Measurements from ENCODE around the gene LMO1. TPM values are rescaled to one million over a fixed set of nuclear protein-coding genes. Genes with fewer than 3 reads are reported as not detected.

The LMO1 gene
- total RNA-seq, 1 experiment from 2014 or later = 0.27 TPM

GRCh38 chr11:8233691-8234424 is 29.8 kb downstream of the LMO1 start:
- no peaks in the 10 kb centered on the region for H3K79me2 ChIP-seq (ENCODE audit: insufficient read depth, low read length)
- TF ChIP-seq POLR2A (IDR thresholded peaks at IDR 0.05; ENCODE audit: borderline replicate concordance, extremely low read depth, insufficient read depth, insufficient read length) (no peak), JUND (IDR thresholded peaks at IDR 0.05) (no peak), ELF1 (IDR thresholded peaks at IDR 0.05; ENCODE audit: borderline replicate concordance, low read depth) (no peak), SP1 (IDR thresholded peaks at IDR 0.05; ENCODE audit: low read depth) (no peak)
- POLR2A ChIA-PET = interaction anchor here (0.7 kb wide), 1 partner anchor 333 kb away, joined by 3 read pairs; no protein-coding TSS in a partner anchor
- no peak overlapping the region for H3K4me3 ChIP-seq (replicated peaks in 1 of 2; ENCODE audit: low read depth in 1 of 2, low read length in 2 of 2)
- intact Hi-C loops (cut with micrococcal nuclease) = no loop called here
- CTCF ChIA-PET = interaction anchor here (0.9 to 3.0 kb wide), 10 partner anchors 9 to 333 kb away, joined by 3 to 13 read pairs (median 4); partner anchors contain the start of gene LMO1
- RAD21 ChIA-PET (ENCODE audit: low non-redundant PET in 1 of 2, low total read pairs in 2 of 2, uncharacterized antibody in 2 of 2, unreplicated experiment in 2 of 2) = interaction anchor here in 1 of 2 experiments (0.8 kb wide), 1 partner anchor 30 kb away, joined by 3 read pairs; the partner anchor contains the start of gene LMO1
- peak overlapping the region; percentile 17; the same call in 1 of the 2 replicates for H3K9ac ChIP-seq (ENCODE audit: low read length)
- H4K20me1 ChIP-seq (ENCODE audit: insufficient read depth) = no peaks in the 10 kb centered on the region
- H3K27ac ChIP-seq (ENCODE audit: low read depth, low read length) = no peak overlapping the region; the same call in 1 of the 2 replicates
- H3K27me3 ChIP-seq (ENCODE audit: insufficient read depth, low read length) = no peaks in the 10 kb centered on the region
- peak overlapping the region; percentile 46 for H2AFZ ChIP-seq (ENCODE audit: low read depth, low read length, poor library complexity, severe bottlenecking)
- no peaks in the 10 kb centered on the region for H3K36me3 ChIP-seq (ENCODE audit: control insufficient read depth in 1 of 2, insufficient read depth in 2 of 2, low read length in 2 of 2)
- peak overlapping the region; percentile 67 for H3K4me2 ChIP-seq (ENCODE audit: low read length)
- ATAC-seq (peak; percentile 46), DNase-seq (ENCODE audit: low read depth, low spot score) (no peak)
- no peaks in the 10 kb centered on the region for H3K9me2 ChIP-seq (ENCODE audit: insufficient read depth)
- no peaks in the 10 kb centered on the region for H3K9me3 ChIP-seq (ENCODE audit: control insufficient read depth in 1 of 2, insufficient read depth in 1 of 2, low read depth in 1 of 2, low read length in 2 of 2)
- peaks cover 9 to 14% of the 10 kb centered on the region in 2 experiments; a peak in 3 of 4 replicates for H3K4me1 ChIP-seq (ENCODE audit: control insufficient read depth in 1 of 2, insufficient read depth in 2 of 2, low read length in 2 of 2)
- no TSS peak for BruUV-seq (replicated peaks)

DNA sequence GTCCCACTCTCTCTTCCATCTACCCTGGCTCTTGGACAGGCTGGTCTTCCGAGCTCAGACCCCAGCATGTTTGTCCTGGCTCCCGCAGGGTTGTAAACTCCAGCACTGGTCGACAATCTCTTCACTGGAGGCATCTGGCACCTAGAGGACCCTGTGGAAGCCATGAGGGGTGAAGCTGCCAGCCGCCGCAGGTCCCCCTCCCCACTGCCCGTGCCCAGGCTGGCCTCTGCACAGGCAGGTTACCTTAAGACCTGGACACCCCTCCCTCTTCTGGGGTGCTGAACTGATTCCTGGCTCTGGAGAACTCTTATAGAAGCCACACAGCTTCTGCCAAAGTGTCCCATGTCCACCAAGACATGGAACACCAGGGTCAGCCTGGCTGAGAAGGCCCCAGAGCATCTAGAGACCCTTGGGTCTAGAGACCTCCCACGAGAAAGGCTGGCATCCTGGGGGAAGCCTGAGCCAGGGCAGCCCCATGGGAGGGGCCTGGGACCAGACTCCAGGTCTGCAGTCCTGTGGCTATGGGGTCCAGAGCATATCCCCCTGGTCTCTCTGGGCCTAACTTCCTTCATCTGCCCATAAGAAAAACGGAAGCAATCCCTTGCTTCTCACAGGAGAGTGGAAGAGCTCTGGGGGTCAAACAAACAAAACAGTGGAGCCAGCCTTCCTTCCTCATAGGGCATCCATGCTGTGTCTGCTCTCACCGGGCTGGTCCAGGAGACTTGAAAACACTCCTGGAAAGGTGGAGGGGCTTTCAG is 30.6 kb downstream of the LMO1 start:
- Histone ChIP-seq H3K4me1 (ENCODE audit: control insufficient read depth in 1 of 2, insufficient read depth in 2 of 2, low read length in 2 of 2) (peaks cover 9 to 14% of the 10 kb centered on the region in 2 experiments; a peak in 3 of 4 replicates), H3K4me3 (replicated peaks in 1 of 2; ENCODE audit: low read depth in 1 of 2, low read length in 2 of 2) (no peak overlapping the region), H2AFZ (ENCODE audit: low read depth, low read length, poor library complexity, severe bottlenecking) (no peak overlapping the region), H3K27me3 (ENCODE audit: insufficient read depth, low read length) (no peaks in the 10 kb centered on the region), H3K36me3 (ENCODE audit: control insufficient read depth in 1 of 2, insufficient read depth in 2 of 2, low read length in 2 of 2) (no peaks in the 10 kb centered on the region), H3K79me2 (ENCODE audit: insufficient read depth, low read length) (no peaks in the 10 kb centered on the region), H3K4me2 (ENCODE audit: low read length) (no peak overlapping the region), H3K9me3 (ENCODE audit: control insufficient read depth in 1 of 2, insufficient read depth in 1 of 2, low read depth in 1 of 2, low read length in 2 of 2) (no peaks in the 10 kb centered on the region), H3K9me2 (ENCODE audit: insufficient read depth) (no peaks in the 10 kb centered on the region), H3K9ac (ENCODE audit: low read length) (no peak overlapping the region), H3K27ac (ENCODE audit: low read depth, low read length) (no peak overlapping the region), H4K20me1 (ENCODE audit: insufficient read depth) (no peaks in the 10 kb centered on the region)
- POLR2A ChIA-PET = no interaction called here
- no TSS peak for BruUV-seq (replicated peaks)
- no peak for DNase-seq (ENCODE audit: low read depth, low spot score)
- intact Hi-C loops (cut with micrococcal nuclease) = no loop called here
- ATAC-seq = no peak
- CTCF ChIA-PET = interaction anchor here (3.0 kb wide), 1 partner anchor 14 kb away, joined by 13 read pairs; no protein-coding TSS in a partner anchor
- RAD21 ChIA-PET (ENCODE audit: low non-redundant PET in 1 of 2, low total read pairs in 2 of 2, uncharacterized antibody in 2 of 2, unreplicated experiment in 2 of 2) = no interaction called here
- TF ChIP-seq ZFX (IDR thresholded peaks at IDR 0.05) = no peak
- no peak for TF ChIP-seq EZH2phosphoT487 (IDR thresholded peaks at IDR 0.05; ENCODE audit: borderline replicate concordance)
- TF ChIP-seq FOSL1 (IDR thresholded peaks at IDR 0.05; ENCODE audit: low read depth) = no peak
- TF ChIP-seq CTCF (IDR thresholded peaks at IDR 0.05 in 2 of 3, conservative IDR thresholded peaks at IDR 0.05 in 1 of 3; ENCODE audit: borderline replicate concordance in 1 of 3, insufficient read depth in 1 of 3, low read depth in 2 of 3, low read length in 2 of 3) = no peak
- TF ChIP-seq CBX3 (IDR thresholded peaks at IDR 0.05; ENCODE audit: low read depth) = no peak
- no peak for TF ChIP-seq CEBPB (IDR thresholded peaks at IDR 0.05; ENCODE audit: low read depth)
- no peak for TF ChIP-seq SRF (IDR thresholded peaks at IDR 0.05; ENCODE audit: low read depth)
- TF ChIP-seq EZH2 (IDR thresholded peaks at IDR 0.05) = no peak
- TF ChIP-seq POLR2A (IDR thresholded peaks at IDR 0.05; ENCODE audit: borderline replicate concordance, extremely low read depth, insufficient read depth, insufficient read length) = no peak
- TF ChIP-seq, protein P1, sequence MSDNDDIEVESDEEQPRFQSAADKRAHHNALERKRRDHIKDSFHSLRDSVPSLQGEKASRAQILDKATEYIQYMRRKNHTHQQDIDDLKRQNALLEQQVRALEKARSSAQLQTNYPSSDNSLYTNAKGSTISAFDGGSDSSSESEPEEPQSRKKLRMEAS (IDR thresholded peaks at IDR 0.05) = no peak
- no peak for TF ChIP-seq POLR2AphosphoS5 (IDR thresholded peaks at IDR 0.05; ENCODE audit: low read depth, low read length)
- no peak for TF ChIP-seq JUND (IDR thresholded peaks at IDR 0.05)
- TF ChIP-seq SP1 (IDR thresholded peaks at IDR 0.05; ENCODE audit: low read depth) = no peak
- no peak for TF ChIP-seq RAD21 (IDR thresholded peaks at IDR 0.05; ENCODE audit: low read depth)

All from HCT116 (cell line).